ENCODE results near the gene OR52B2.

Gene OR52B2

DNA sequence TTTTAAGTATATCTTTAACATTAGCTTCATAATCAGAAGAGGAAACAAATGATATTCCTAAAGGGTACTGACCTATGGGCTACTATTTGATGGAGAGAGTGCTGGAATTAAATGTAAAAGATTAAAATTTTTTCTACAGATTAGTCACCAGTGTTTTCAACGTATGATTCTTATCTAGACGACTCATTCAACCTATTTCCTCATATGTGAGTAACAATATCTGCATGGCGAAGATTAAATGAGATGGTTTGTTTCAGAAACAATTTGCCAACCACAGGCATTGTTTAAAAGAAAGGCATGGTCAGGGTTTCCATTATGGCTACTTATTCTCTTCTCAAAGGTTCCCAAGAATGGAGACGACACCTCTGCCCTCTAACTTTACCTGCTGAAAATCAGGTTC is 42.2 kb downstream of the OR52B2 start:
- no peak overlapping the region for H2AFZ ChIP-seq (ENCODE audit: low read length)
- no peaks in the 10 kb centered on the region for H3K9me2 ChIP-seq (replicated peaks; ENCODE audit: insufficient read depth, low read length)
- TF ChIP-seq EZH2phosphoT487 (IDR thresholded peaks at IDR 0.05; ENCODE audit: low read length) (no peak), CTCF (IDR thresholded peaks at IDR 0.05; ENCODE audit: low read length) (no peak)
- no peaks in the 10 kb centered on the region for H3K36me3 ChIP-seq (replicated peaks; ENCODE audit: insufficient read depth, low read length)
- H3K4me1 ChIP-seq (ENCODE audit: low read length) = no peaks in the 10 kb centered on the region
- H3K9me3 ChIP-seq (replicated peaks; ENCODE audit: insufficient read depth, low read length) = no peaks in the 10 kb centered on the region
- H3K9ac ChIP-seq (ENCODE audit: low read length) = no peak overlapping the region
- no peaks in the 10 kb centered on the region for H3F3A ChIP-seq (ENCODE audit: insufficient read depth, low read length)
- no peak overlapping the region for H3K4me3 ChIP-seq (ENCODE audit: low read length)
- no peak for DNase-seq
- H3K27ac ChIP-seq (ENCODE audit: low read length) = no peak overlapping the region
- H4K20me1 ChIP-seq (ENCODE audit: insufficient read depth, low read length) = no peaks in the 10 kb centered on the region
- H3K27me3 ChIP-seq (replicated peaks; ENCODE audit: insufficient read depth, low read length) = no peaks in the 10 kb centered on the region
- no peak overlapping the region for H3K4me2 ChIP-seq (ENCODE audit: low read depth, low read length)
- no peaks in the 10 kb centered on the region for H3K79me2 ChIP-seq (ENCODE audit: low read length)

DNA sequence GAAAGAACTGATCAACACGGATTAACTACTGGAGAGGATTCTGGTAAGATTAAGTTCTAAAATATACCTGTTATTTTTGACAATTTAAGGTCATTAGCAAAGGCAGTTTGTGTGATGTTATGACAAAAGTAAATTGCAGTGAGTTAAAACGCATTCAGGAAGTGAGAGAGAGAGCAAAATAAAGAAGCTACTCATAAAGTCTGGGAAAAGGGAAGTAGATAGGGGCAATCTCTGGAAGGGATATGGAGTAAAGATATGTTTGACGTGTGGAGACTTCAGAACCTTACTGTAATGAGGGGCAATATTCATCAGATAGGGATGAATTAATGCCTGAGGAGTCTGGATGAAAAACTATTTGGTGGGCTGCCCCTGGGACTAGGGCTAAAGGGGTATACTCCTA is 45.9 kb downstream of the OR52B2 start:
- no peak overlapping the region for H3K4me3 ChIP-seq (ENCODE audit: low read length)
- no peaks in the 10 kb centered on the region for H4K20me1 ChIP-seq (ENCODE audit: insufficient read depth, low read length)
- H3K9ac ChIP-seq (ENCODE audit: low read length) = no peak overlapping the region
- H3K9me3 ChIP-seq (replicated peaks; ENCODE audit: insufficient read depth, low read length) = no peaks in the 10 kb centered on the region
- H3K27me3 ChIP-seq (replicated peaks; ENCODE audit: insufficient read depth, low read length) = no peaks in the 10 kb centered on the region
- H3K36me3 ChIP-seq (replicated peaks; ENCODE audit: insufficient read depth, low read length) = no peaks in the 10 kb centered on the region
- no peak overlapping the region for H3K4me2 ChIP-seq (ENCODE audit: low read depth, low read length)
- no peak overlapping the region for H2AFZ ChIP-seq (ENCODE audit: low read length)
- DNase-seq = no peak
- H3K4me1 ChIP-seq (ENCODE audit: low read length) = no peaks in the 10 kb centered on the region
- no peaks in the 10 kb centered on the region for H3K9me2 ChIP-seq (replicated peaks; ENCODE audit: insufficient read depth, low read length)
- no peaks in the 10 kb centered on the region for H3K79me2 ChIP-seq (ENCODE audit: low read length)
- no peak for TF ChIP-seq EZH2phosphoT487 (IDR thresholded peaks at IDR 0.05; ENCODE audit: low read length)
- no peak for TF ChIP-seq CTCF (IDR thresholded peaks at IDR 0.05; ENCODE audit: low read length)
- TF ChIP-seq EZH2 (optimal IDR thresholded peaks at IDR 0.05; ENCODE audit: low read depth, low read length) = no peak
- no peak overlapping the region for H3K27ac ChIP-seq (ENCODE audit: low read length)
- H3F3A ChIP-seq (ENCODE audit: insufficient read depth, low read length) = no peaks in the 10 kb centered on the region
